Stomach (tissue), 9 donors: ENCODE measurements around the gene H3-3A. TPM values are rescaled to one million over a fixed set of nuclear protein-coding genes. Genes with fewer than 3 reads are reported as not detected.

Experiments used
- DNase-seq, 2 donors: peaks; one replicate each; pipeline versions ENCODE4 v3.0.0 to v3.0.0-alpha.2; 2013 to 2019
- H3K27ac ChIP-seq, 5 donors: fragments of 200-600 bp in 4 of 5; sonication (generic) in 4 of 5; one replicate each; pipeline ENCODE4 v1.5.1; 2013 to 2019; ENCODE audit warnings: mild to moderate bottlenecking in 1 of 5, moderate library complexity in 1 of 5
- H3K27me3 ChIP-seq, 3 donors: fragments of 200-600 bp; sonication (generic); one replicate each; pipeline ENCODE4 v1.5.1; 2017 to 2019; ENCODE audit warnings: mixed run types in 1 of 3
- H3K36me3 ChIP-seq, 4 donors: fragments of 200-600 bp; sonication (generic); 1 replicate in 3 of 4; 2 replicates in 1 of 4; pipeline ENCODE4 v1.5.1; 2016 to 2019
- H3K4me1 ChIP-seq, 4 donors: fragments of 200-600 bp; sonication (generic); one replicate each; pipeline ENCODE4 v1.5.1; 2016 to 2019
- H3K4me3 ChIP-seq, 4 donors: fragments of 200-600 bp; sonication (generic) in 3 of 4; one replicate each; pipeline ENCODE4 v1.5.1; 2016 to 2019; ENCODE audit warnings: mild to moderate bottlenecking in 1 of 4
- H3K9me3 ChIP-seq, 4 donors: fragments of 200-600 bp; sonication (generic); one replicate each; pipeline ENCODE4 v1.5.1; 2016 to 2019
- EP300 ChIP-seq: sonication (generic); formaldehyde crosslinking; IDR thresholded peaks from one replicate; pipeline ENCODE4 v1.6.1; 2017; ENCODE audit warnings: antibody characterized with exemption
- POLR2A ChIP-seq, 4 donors: fragments of 450-650 bp; IDR thresholded peaks; one replicate each; pipeline ENCODE4 v1.6.1; 2016; ENCODE audit warnings: antibody characterized with exemption in 4 of 4, control low read depth in 2 of 4, mild to moderate bottlenecking in 1 of 4, moderate library complexity in 1 of 4
- POLR2AphosphoS5 ChIP-seq, 3 donors: sonication (generic); formaldehyde crosslinking; IDR thresholded peaks; one replicate each; pipeline ENCODE4 v1.6.1; 2016; ENCODE audit warnings: antibody characterized with exemption in 3 of 3
- WGBS, 5 donors: extraction: QIAGEN DNeasy Blood & Tissue Kit in 3 of 5; methylation state at CpG; one replicate each; pipeline versions ENCODE4 v1.1.5 to v1.1.7; 2013 to 2018; 5-methylcytosine and 5-hydroxymethylcytosine counted together
- intact Hi-C: fragments of 100-400 bp; cut with DNase I; formaldehyde crosslinking; loops from one replicate; pipeline ENCODE4 v1.15.1; 2023; ENCODE audit warnings: low total_unique reads
- polyA plus RNA-seq, 3 donors: library from polyadenylated mRNA; stranded (reverse); fragments of 200-250 nt; gene quantifications; one replicate each; pipeline ENCODE4 v1.2.3, GENCODE V29; 2013
- total RNA-seq, 5 donors: library from RNA; depleted of rRNA; stranded (reverse); fragments of >200 nt; gene quantifications; one replicate each; pipeline versions ENCODE4 v1.1.0 to v1.2.3, GENCODE V29; 2014 to 2016
- TF ChIP-seq, protein P1 (sequence below), 7 experiments: fragments of 450-650 bp in 4 of 7; fragments of 200-600 bp in 3 of 7; sonication (generic) in 3 of 7; IDR thresholded peaks; one replicate each; pipeline ENCODE4 v1.5.1; 2016 to 2019; ENCODE audit warnings: antibody characterized with exemption in 7 of 7, control low read depth in 2 of 7, mild to moderate bottlenecking in 1 of 7
- donor health status: healthy with polysubstance abuse.
- donor health status: Bipolar disorder and iron deficiency.
- donor health status: healthy.

The H3-3A gene
- total and polyA plus RNA-seq, 8 donors = 30.7 to 995 (median 413) TPM

DNA sequence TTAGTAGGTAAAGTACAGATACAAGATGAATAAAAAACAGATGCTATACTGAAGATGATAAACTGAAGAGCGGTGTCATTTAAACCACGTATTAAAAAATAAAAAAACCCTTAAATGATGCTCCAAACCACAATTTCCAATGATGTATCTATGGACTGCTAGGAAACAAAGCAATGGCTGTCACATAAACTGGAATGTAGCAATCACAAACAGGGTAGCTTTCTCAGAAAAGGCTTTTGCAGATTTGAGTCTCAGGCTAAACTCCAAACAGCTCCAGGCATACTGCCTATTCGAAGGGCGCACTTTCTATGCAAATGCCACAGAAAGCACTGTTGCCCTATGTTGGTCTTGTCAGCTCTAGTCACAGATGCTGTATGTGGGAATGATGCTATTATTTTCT, 12.4 kb upstream of the H3-3A start:
- intact Hi-C loops = no loop called here
- Histone ChIP-seq H3K27ac (no peak overlapping the region), H3K36me3 (peaks cover 0 to 5% (median 0%) of the 10 kb centered on the region in 4 donors), H3K4me3 (no peak overlapping the region), H3K27me3 (no peaks in the 10 kb centered on the region), H3K9me3 (no peaks in the 10 kb centered on the region), H3K4me1 (peaks cover 0 to 18% (median 4%) of the 10 kb centered on the region in 4 donors)
- no peak for DNase-seq
- WGBS, 5 donors = 83 to 97% (median 95%) methylated on average over 4 of the region's 4 CpGs
- no peak for TF ChIP-seq EP300
- TF ChIP-seq, protein P1, sequence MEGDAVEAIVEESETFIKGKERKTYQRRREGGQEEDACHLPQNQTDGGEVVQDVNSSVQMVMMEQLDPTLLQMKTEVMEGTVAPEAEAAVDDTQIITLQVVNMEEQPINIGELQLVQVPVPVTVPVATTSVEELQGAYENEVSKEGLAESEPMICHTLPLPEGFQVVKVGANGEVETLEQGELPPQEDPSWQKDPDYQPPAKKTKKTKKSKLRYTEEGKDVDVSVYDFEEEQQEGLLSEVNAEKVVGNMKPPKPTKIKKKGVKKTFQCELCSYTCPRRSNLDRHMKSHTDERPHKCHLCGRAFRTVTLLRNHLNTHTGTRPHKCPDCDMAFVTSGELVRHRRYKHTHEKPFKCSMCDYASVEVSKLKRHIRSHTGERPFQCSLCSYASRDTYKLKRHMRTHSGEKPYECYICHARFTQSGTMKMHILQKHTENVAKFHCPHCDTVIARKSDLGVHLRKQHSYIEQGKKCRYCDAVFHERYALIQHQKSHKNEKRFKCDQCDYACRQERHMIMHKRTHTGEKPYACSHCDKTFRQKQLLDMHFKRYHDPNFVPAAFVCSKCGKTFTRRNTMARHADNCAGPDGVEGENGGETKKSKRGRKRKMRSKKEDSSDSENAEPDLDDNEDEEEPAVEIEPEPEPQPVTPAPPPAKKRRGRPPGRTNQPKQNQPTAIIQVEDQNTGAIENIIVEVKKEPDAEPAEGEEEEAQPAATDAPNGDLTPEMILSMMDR (IDR thresholded peaks at IDR 0.05) = no peak
- no peak for TF ChIP-seq POLR2A (IDR thresholded peaks at IDR 0.05)
- TF ChIP-seq POLR2AphosphoS5 (IDR thresholded peaks at IDR 0.05) = no peak

DNA sequence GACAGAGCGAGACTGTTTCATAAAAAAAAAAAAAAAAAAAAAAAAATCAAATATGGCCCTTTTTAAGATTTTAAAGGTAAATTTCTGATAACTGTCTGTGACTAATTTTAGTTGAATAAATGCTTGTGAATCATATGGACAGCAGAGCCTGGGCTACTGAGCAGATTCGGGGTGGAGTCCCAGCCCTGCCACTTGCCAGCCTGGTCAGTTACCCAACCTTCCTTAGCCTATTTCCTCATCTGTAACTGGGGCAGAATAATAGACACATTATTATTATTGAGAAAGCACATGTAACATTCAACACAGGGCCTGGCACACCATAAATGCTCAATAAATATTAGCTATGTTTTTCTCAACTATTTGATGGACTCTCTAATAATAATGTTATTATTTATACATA, 11.2 kb upstream of the H3-3A start:
- H3K27me3 ChIP-seq = no peaks in the 10 kb centered on the region
- no peaks in the 10 kb centered on the region for H3K9me3 ChIP-seq
- H3K27ac ChIP-seq = no peak overlapping the region
- peaks cover 0 to 7% (median 6%) of the 10 kb centered on the region in 4 donors for H3K36me3 ChIP-seq
- WGBS, 5 donors = 91 to 96% (median 92%) methylated on average over 2 of the region's 2 CpGs
- no peak overlapping the region for H3K4me3 ChIP-seq
- TF ChIP-seq POLR2AphosphoS5 (IDR thresholded peaks at IDR 0.05) (no peak), POLR2A (IDR thresholded peaks at IDR 0.05) (no peak), EP300 (no peak)
- TF ChIP-seq, protein P1 (IDR thresholded peaks at IDR 0.05) = no peak
- DNase-seq = no peak
- intact Hi-C loops = no loop called here
- H3K4me1 ChIP-seq = peaks cover 0 to 18% (median 4%) of the 10 kb centered on the region in 4 donors

DNA sequence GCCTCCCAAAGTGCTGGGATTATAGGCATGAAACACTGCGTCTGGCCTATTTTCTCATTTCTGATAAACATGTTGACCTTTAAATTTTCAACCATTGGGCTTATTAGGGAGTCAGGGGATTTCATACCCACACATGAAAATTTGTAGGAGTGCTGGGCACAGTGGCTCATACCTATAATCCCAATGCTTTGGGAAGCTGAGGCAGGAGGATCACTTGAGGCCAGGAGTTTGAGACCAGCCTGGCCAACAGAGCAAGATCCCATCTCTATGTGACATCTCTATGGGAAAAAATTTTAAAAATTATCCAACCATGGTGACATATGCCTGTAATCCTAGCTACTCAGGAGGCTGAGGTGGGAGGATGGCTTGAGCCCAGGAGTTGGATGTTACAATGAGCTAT, 10.5 kb upstream of the H3-3A start:
- H3K9me3 ChIP-seq = no peaks in the 10 kb centered on the region
- WGBS, 5 donors = 95 to 100% (median 100%) methylated on average over 1 of the region's 1 CpG
- intact Hi-C loops = no loop called here

DNA sequence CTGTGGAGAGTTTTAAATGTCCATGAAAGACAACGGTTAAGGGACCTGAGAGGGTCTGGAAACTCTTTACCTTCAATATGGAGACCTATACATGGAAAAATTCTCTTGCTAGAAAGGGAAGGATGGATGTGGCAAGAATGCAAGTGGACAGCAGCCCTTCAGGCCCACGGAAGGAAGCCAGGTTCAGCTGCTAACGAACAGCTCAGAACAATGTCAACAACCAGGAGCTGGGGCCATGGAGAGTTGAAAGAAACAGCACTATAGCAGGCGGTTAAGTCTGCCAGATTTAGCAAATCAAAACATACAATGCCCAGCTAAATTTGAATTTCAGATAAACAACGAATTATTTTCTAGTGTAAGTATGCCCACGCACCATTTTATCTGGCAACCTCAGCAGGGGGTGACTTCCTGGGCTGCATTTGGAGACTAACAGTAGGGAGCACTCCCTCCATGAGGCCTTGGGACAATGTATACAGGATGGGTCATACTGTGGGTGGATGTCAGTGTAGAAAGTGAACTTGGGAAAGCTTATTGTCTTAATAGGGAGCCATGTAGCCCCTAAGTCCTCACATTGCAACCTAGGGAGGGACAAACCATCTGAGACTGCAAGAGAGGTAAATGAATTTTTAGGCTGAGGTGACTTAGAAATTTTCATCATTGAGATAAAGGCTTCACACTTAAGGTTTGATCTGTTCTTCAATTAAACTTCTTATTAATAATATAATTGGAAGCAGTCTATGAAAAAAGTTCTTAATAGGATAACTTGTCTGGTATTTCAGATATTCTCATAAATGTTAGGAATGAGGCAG, 7.8 kb upstream of the H3-3A start:
- H3K9me3 ChIP-seq = no peaks in the 10 kb centered on the region
- WGBS, 5 donors = 31 to 51% (median 36%) methylated on average over 6 of the region's 6 CpGs
- DNase-seq = no peak
- no peak overlapping the region for H3K4me3 ChIP-seq
- no peaks in the 10 kb centered on the region for H3K27me3 ChIP-seq
- intact Hi-C loops = no loop called here
- peaks cover 0 to 8% (median 0%) of the 10 kb centered on the region in 4 donors for H3K4me1 ChIP-seq
- TF ChIP-seq, protein P1 (IDR thresholded peaks at IDR 0.05) = no peak
- no peak for TF ChIP-seq POLR2A (IDR thresholded peaks at IDR 0.05)
- TF ChIP-seq EP300 = no peak
- TF ChIP-seq POLR2AphosphoS5 (IDR thresholded peaks at IDR 0.05) = no peak
- H3K36me3 ChIP-seq = peaks cover 0 to 22% (median 21%) of the 10 kb centered on the region in 4 donors
- peak overlapping the region in 1 of 5 donors; percentile 4 for H3K27ac ChIP-seq

More for the DNA sequence above, 10.5 kb upstream of the H3-3A start:
- no peak for DNase-seq
- TF ChIP-seq POLR2AphosphoS5 (IDR thresholded peaks at IDR 0.05) = no peak
- no peak for TF ChIP-seq EP300
- TF ChIP-seq, protein P1 (IDR thresholded peaks at IDR 0.05) = no peak
- no peak for TF ChIP-seq POLR2A (IDR thresholded peaks at IDR 0.05)
- H3K4me3 ChIP-seq = no peak overlapping the region
- H3K27ac ChIP-seq = no peak overlapping the region
- no peaks in the 10 kb centered on the region for H3K27me3 ChIP-seq
- H3K4me1 ChIP-seq = peaks cover 0 to 16% (median 3%) of the 10 kb centered on the region in 4 donors
- peaks cover 0 to 11% (median 9%) of the 10 kb centered on the region in 4 donors for H3K36me3 ChIP-seq
